ENCODE results near the gene CACUL1.

Gene CACUL1

DNA sequence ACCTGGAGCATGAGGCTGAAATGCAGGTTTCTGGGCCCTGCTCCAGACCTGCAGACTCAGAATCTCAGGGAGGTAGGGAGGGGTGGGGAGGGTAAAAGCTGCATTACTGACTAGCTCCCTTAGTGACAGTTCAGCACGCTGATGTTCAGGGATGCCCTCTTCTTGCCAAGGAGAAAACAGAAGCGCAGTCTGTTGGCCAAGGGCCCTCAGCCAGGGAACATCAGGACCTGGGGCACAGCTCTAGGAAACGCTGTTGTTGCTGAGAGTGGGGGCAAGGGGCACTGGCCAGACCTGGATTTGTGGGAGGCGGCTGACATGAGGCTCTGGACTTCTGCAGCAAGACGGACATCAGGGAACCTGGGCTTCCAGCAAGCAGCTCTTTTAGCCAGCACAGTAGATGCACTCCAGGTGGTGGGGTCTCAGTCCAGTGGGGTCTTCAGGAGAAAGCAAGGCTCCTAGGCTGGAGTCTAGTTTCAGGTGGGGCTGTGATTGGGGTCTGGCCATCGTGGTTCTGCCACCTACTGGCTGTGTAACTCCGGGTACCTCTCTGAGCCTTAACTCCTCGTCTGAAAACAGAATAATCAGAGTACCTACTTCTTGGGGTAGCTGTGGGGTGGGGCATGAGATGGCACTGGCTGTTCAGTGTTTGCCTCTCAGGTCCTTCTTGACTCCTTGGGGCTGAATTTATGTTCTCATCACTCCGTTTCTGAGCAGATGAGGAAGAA lies 86.4 kb downstream of the CACUL1 start:
- Histone ChIP-seq H3K27ac (ENCODE audit: poor library complexity, severe bottlenecking) (no peak overlapping the region), H3K27me3 (ENCODE audit: insufficient read depth, poor library complexity, severe bottlenecking) (no peaks in the 10 kb centered on the region), H3K4me1 (ENCODE audit: insufficient read depth, poor library complexity, severe bottlenecking) (no peaks in the 10 kb centered on the region), H3K4me3 (ENCODE audit: severe bottlenecking) (no peak overlapping the region), H3K9me3 (ENCODE audit: severe bottlenecking) (no peaks in the 10 kb centered on the region), H3K36me3 (ENCODE audit: low read depth) (no peaks in the 10 kb centered on the region)
- TF ChIP-seq, protein P1, sequence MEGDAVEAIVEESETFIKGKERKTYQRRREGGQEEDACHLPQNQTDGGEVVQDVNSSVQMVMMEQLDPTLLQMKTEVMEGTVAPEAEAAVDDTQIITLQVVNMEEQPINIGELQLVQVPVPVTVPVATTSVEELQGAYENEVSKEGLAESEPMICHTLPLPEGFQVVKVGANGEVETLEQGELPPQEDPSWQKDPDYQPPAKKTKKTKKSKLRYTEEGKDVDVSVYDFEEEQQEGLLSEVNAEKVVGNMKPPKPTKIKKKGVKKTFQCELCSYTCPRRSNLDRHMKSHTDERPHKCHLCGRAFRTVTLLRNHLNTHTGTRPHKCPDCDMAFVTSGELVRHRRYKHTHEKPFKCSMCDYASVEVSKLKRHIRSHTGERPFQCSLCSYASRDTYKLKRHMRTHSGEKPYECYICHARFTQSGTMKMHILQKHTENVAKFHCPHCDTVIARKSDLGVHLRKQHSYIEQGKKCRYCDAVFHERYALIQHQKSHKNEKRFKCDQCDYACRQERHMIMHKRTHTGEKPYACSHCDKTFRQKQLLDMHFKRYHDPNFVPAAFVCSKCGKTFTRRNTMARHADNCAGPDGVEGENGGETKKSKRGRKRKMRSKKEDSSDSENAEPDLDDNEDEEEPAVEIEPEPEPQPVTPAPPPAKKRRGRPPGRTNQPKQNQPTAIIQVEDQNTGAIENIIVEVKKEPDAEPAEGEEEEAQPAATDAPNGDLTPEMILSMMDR (IDR thresholded peaks at IDR 0.05; ENCODE audit: poor library complexity, severe bottlenecking): no peak
- ATAC-seq (ENCODE audit: low read depth) (no peak), DNase-seq (ENCODE audit: low spot score) (no peak)

DNA sequence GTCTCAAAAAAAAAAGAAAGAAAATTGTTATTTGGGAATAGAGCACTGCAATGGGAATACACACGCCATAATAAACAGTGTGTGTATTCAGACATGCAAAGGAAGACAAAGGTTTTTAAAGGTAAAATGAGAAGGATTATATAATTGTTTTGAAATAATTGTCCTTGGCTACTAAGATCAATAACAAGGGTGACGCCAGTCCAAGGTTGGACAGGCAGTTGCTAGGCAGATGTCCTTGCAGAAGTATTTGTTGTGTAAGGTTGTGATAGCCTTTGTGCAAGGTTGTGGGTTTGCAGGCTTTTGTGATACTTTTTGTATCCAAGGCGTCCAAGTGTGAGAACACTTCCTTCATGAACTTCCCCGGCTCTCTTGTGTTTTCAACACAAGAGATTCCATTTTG lies 87.0 kb downstream of the CACUL1 start:
- ATAC-seq (ENCODE audit: low read depth) (no peak), DNase-seq (ENCODE audit: low spot score) (no peak)
- H3K4me1 ChIP-seq (ENCODE audit: insufficient read depth, poor library complexity, severe bottlenecking): no peaks in the 10 kb centered on the region
- H3K9me3 ChIP-seq (ENCODE audit: severe bottlenecking): no peaks in the 10 kb centered on the region
- no peaks in the 10 kb centered on the region for H3K36me3 ChIP-seq (ENCODE audit: low read depth)
- no peak overlapping the region for H3K4me3 ChIP-seq (ENCODE audit: severe bottlenecking)
- TF ChIP-seq, protein P1 (IDR thresholded peaks at IDR 0.05; ENCODE audit: poor library complexity, severe bottlenecking): no peak
- H3K27me3 ChIP-seq (ENCODE audit: insufficient read depth, poor library complexity, severe bottlenecking): no peaks in the 10 kb centered on the region
- no peak overlapping the region for H3K27ac ChIP-seq (ENCODE audit: poor library complexity, severe bottlenecking)

DNA sequence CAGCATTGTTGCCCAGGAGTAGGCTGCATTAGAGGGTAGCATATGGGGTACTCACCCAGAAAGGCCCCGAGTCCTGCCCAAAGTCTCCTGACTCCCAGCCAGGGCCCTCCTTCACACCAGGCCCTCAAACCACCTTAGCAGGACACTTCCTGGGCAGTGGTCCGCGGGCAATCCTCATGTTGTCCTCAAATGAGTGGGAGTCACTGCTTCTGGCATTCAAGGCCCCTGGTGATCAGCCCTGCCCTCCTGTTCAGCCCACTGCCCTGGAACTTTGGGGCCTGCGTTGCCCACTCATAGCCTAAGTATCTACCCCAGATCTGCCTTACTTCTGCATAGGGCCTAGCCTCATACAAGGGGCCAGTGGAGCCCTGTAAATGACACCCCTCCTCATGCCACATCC lies 88.4 kb downstream of the CACUL1 start:
- H3K27ac ChIP-seq (ENCODE audit: poor library complexity, severe bottlenecking): no peak overlapping the region
- TF ChIP-seq, protein P1 (IDR thresholded peaks at IDR 0.05; ENCODE audit: poor library complexity, severe bottlenecking): no peak
- no peak overlapping the region for H3K4me3 ChIP-seq (ENCODE audit: severe bottlenecking)
- DNase-seq (ENCODE audit: low spot score): no peak
- no peaks in the 10 kb centered on the region for H3K9me3 ChIP-seq (ENCODE audit: severe bottlenecking)
- H3K4me1 ChIP-seq (ENCODE audit: insufficient read depth, poor library complexity, severe bottlenecking): no peaks in the 10 kb centered on the region
- H3K27me3 ChIP-seq (ENCODE audit: insufficient read depth, poor library complexity, severe bottlenecking): no peaks in the 10 kb centered on the region
- H3K36me3 ChIP-seq (ENCODE audit: low read depth): no peaks in the 10 kb centered on the region
- ATAC-seq (ENCODE audit: low read depth): no peak

DNA sequence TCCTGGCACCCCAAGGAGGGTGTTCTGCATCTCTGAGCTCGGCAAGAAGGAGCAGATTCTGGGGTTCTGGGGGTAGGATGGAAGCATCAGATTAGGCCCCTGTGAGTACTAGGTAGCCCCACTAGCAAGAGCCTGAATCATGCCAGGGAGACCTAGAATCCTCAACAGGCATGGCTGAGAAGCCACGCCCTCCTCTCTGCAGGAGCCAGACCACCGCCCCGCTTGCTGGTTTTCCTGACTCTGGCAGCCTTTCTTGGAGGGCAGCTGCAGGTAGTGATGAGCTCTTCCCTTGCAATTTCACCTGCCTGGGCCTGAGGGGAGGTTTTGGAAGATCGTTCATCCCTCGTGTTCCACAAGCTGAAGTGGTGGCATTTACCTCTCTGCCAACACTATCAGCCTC lies 90.4 kb downstream of the CACUL1 start:
- H3K9me3 ChIP-seq (ENCODE audit: severe bottlenecking): no peaks in the 10 kb centered on the region
- no peaks in the 10 kb centered on the region for H3K36me3 ChIP-seq (ENCODE audit: low read depth)
- TF ChIP-seq, protein P1 (IDR thresholded peaks at IDR 0.05; ENCODE audit: poor library complexity, severe bottlenecking): no peak
- ATAC-seq (ENCODE audit: low read depth): no peak
- DNase-seq (ENCODE audit: low spot score): no peak
- H3K27me3 ChIP-seq (ENCODE audit: insufficient read depth, poor library complexity, severe bottlenecking): no peaks in the 10 kb centered on the region
- H3K4me3 ChIP-seq (ENCODE audit: severe bottlenecking): no peak overlapping the region
- H3K4me1 ChIP-seq (ENCODE audit: insufficient read depth, poor library complexity, severe bottlenecking): no peaks in the 10 kb centered on the region
- no peak overlapping the region for H3K27ac ChIP-seq (ENCODE audit: poor library complexity, severe bottlenecking)

DNA sequence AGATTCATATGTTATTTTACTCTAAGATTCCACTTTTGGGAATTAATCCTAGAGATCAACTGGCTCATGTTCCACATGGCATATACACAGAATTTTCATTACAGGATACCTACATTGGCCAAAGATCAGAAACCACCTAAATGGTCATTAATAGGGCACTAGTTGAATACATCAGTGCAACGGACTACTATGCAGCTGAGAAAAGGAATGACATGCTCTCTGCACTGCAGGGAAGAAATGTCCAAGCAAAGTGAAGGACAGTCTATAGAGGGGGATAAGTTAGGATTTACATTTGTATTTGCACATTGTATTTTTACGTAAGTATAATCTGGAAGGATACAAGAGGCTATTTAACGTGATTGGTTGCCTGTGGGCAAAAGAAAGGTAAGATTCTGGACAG lies 91.6 kb downstream of the CACUL1 start:
- DNase-seq (ENCODE audit: low spot score) (no peak), ATAC-seq (ENCODE audit: low read depth) (no peak)
- no peaks in the 10 kb centered on the region for H3K4me1 ChIP-seq (ENCODE audit: insufficient read depth, poor library complexity, severe bottlenecking)
- H3K27me3 ChIP-seq (ENCODE audit: insufficient read depth, poor library complexity, severe bottlenecking): no peaks in the 10 kb centered on the region
- H3K27ac ChIP-seq (ENCODE audit: poor library complexity, severe bottlenecking): no peak overlapping the region
- H3K36me3 ChIP-seq (ENCODE audit: low read depth): no peaks in the 10 kb centered on the region
- no peaks in the 10 kb centered on the region for H3K9me3 ChIP-seq (ENCODE audit: severe bottlenecking)
- TF ChIP-seq, protein P1 (IDR thresholded peaks at IDR 0.05; ENCODE audit: poor library complexity, severe bottlenecking): no peak
- H3K4me3 ChIP-seq (ENCODE audit: severe bottlenecking): no peak overlapping the region
